ENCODE results near the gene HFE. TPM values are rescaled to one million over a fixed set of nuclear protein-coding genes. Genes with fewer than 3 reads are reported as not detected.

Gene HFE
- total RNA-seq, 1 donor from 2014 or later: 1.2 TPM

GRCh38 chr6:26121141-26122004 is 34.1 kb downstream of the HFE start:
- Mint-ChIP-seq H3K36me3 (ENCODE audit: low read depth, unreplicated experiment) (peaks cover 3% of the 10 kb centered on the region), H3K27me3 (ENCODE audit: unreplicated experiment) (peaks cover 24% of the 10 kb centered on the region), H3K4me1 (ENCODE audit: unreplicated experiment) (peaks cover 18% of the 10 kb centered on the region), H3K27ac (ENCODE audit: unreplicated experiment) (peak overlapping the region; percentile 64), H3K4me3 (ENCODE audit: unreplicated experiment) (no peak overlapping the region), H3K9me3 (ENCODE audit: unreplicated experiment) (no peaks in the 10 kb centered on the region)
- no peak for TF ChIP-seq CTCF (IDR thresholded peaks at IDR 0.05; ENCODE audit: unreplicated experiment)
- no peak for DNase-seq (ENCODE audit: low spot score)

GRCh38 chr6:26122005-26122388 is 34.8 kb downstream of the HFE start:
- peaks cover 24% of the 10 kb centered on the region for H3K27me3 Mint-ChIP-seq (ENCODE audit: unreplicated experiment)
- H3K9me3 Mint-ChIP-seq (ENCODE audit: unreplicated experiment): no peaks in the 10 kb centered on the region
- TF ChIP-seq CTCF (IDR thresholded peaks at IDR 0.05; ENCODE audit: unreplicated experiment): no peak
- DNase-seq (ENCODE audit: low spot score): no peak
- H3K4me1 Mint-ChIP-seq (ENCODE audit: unreplicated experiment): peaks cover 23% of the 10 kb centered on the region
- peaks cover 3% of the 10 kb centered on the region for H3K36me3 Mint-ChIP-seq (ENCODE audit: low read depth, unreplicated experiment)
- peak overlapping the region; percentile 99 for H3K27ac Mint-ChIP-seq (ENCODE audit: unreplicated experiment)
- peak overlapping the region; percentile 100 for H3K4me3 Mint-ChIP-seq (ENCODE audit: unreplicated experiment)

- TF ChIP-seq CTCF (IDR thresholded peaks at IDR 0.05; ENCODE audit: unreplicated experiment): no peak
- H3K36me3 Mint-ChIP-seq (ENCODE audit: low read depth, unreplicated experiment): peaks cover 3% of the 10 kb centered on the region
- DNase-seq (ENCODE audit: low spot score): no peak
- H3K9me3 Mint-ChIP-seq (ENCODE audit: unreplicated experiment): no peaks in the 10 kb centered on the region
- H3K27me3 Mint-ChIP-seq (ENCODE audit: unreplicated experiment): peaks cover 24% of the 10 kb centered on the region
- H3K4me1 Mint-ChIP-seq (ENCODE audit: unreplicated experiment): peaks cover 27% of the 10 kb centered on the region
- peak overlapping the region; percentile 100 for H3K4me3 Mint-ChIP-seq (ENCODE audit: unreplicated experiment)
- H3K27ac Mint-ChIP-seq (ENCODE audit: unreplicated experiment): peak overlapping the region; percentile 99
Observed at GRCh38 chr6:26122402-26122792, 35.2 kb downstream of the HFE start.

GRCh38 chr6:26122793-26123674 is 35.8 kb downstream of the HFE start:
- peak overlapping the region; percentile 100 for H3K4me3 Mint-ChIP-seq (ENCODE audit: unreplicated experiment)
- H3K27me3 Mint-ChIP-seq (ENCODE audit: unreplicated experiment): peaks cover 24% of the 10 kb centered on the region
- no peaks in the 10 kb centered on the region for H3K9me3 Mint-ChIP-seq (ENCODE audit: unreplicated experiment)
- peaks cover 3% of the 10 kb centered on the region for H3K36me3 Mint-ChIP-seq (ENCODE audit: low read depth, unreplicated experiment)
- peak overlapping the region; percentile 99 for H3K27ac Mint-ChIP-seq (ENCODE audit: unreplicated experiment)
- H3K4me1 Mint-ChIP-seq (ENCODE audit: unreplicated experiment): peaks cover 30% of the 10 kb centered on the region
- no peak for TF ChIP-seq CTCF (IDR thresholded peaks at IDR 0.05; ENCODE audit: unreplicated experiment)
- DNase-seq (ENCODE audit: low spot score): peak; percentile 70
